DND-41 (cell line): ENCODE measurements around the gene YBX2.

Source experiments
- EZH2 ChIP-seq: IDR thresholded peaks from 3 replicates; pipeline ENCODE4 v1.6.1; 2012; ENCODE audit warnings: borderline replicate concordance, low read depth, mild to moderate bottlenecking, moderate library complexity, low read length, inconsistent platforms; ENCODE audit not compliant: severe bottlenecking
- TF ChIP-seq, protein P1 (sequence below): IDR thresholded peaks from 2 replicates; pipeline ENCODE4 v1.5.1; 2012; ENCODE audit warnings: borderline replicate concordance, low read length, moderate library complexity, mild to moderate bottlenecking; ENCODE audit not compliant: poor library complexity, severe bottlenecking; ENCODE audit errors: extremely low read depth

DNA sequence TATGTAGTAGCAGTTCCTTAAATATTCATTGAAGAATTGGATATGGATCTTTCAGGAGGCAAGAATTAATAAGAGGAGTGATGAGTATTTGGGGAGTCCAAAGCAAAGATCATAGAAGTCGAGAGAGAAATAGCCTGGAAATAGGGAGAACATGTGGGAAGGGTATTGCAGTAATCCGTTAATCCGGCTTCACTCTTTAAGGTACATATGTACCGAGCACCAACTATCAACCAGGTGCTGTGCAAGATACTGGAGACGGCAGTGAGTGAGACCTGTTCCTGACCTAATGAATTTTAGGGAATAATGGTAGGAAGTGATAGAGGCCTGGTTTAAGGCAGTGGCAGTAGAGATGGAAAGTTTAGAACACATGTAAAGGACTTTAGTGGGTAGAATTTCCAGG lies 41.4 kb downstream of the YBX2 start:
- TF ChIP-seq, protein P1, sequence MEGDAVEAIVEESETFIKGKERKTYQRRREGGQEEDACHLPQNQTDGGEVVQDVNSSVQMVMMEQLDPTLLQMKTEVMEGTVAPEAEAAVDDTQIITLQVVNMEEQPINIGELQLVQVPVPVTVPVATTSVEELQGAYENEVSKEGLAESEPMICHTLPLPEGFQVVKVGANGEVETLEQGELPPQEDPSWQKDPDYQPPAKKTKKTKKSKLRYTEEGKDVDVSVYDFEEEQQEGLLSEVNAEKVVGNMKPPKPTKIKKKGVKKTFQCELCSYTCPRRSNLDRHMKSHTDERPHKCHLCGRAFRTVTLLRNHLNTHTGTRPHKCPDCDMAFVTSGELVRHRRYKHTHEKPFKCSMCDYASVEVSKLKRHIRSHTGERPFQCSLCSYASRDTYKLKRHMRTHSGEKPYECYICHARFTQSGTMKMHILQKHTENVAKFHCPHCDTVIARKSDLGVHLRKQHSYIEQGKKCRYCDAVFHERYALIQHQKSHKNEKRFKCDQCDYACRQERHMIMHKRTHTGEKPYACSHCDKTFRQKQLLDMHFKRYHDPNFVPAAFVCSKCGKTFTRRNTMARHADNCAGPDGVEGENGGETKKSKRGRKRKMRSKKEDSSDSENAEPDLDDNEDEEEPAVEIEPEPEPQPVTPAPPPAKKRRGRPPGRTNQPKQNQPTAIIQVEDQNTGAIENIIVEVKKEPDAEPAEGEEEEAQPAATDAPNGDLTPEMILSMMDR, result no peak
- TF ChIP-seq EZH2, result no peak
